Posterior vena cava (tissue), 2 donors: ENCODE results near the gene SNTG2. TPM values are rescaled to one million over a fixed set of nuclear protein-coding genes. Genes with fewer than 3 reads are reported as not detected.
"Not testable (repeated sequence)": the region's sequence is repeated elsewhere in the genome, so short reads cannot be mapped to it uniquely, and the experiment has no call there.

Experiments used
- DNase-seq: peaks from one replicate; pipeline ENCODE4 v3.0.0-alpha.2; 2020; ENCODE audit warnings: low spot score
- intact Hi-C, 2 donors: fragments of 100-400 bp; cut with DNase I; formaldehyde crosslinking; loops; one replicate each; pipeline versions ENCODE4 v1.14.1 to v1.14.2; 2022 to 2023
- total RNA-seq, 2 donors: library from RNA; stranded (reverse); fragmentation: NEBNext Ultra II Directional; extraction: Animal tissue kit (Norgen Biotek cat#: 25700); gene quantifications; one replicate each; pipeline ENCODE4 v1.2.1, GENCODE V29; 2021
- donor health status: DM: yes; HTN: yes; CAD: no.
- donor health status: DM: yes; HTN: yes; CAD: no.

The SNTG2 gene
- total RNA-seq, 2 donors from 2014 or later, result 5.2 to 6.2 TPM

- DNase-seq, result no peak
- intact Hi-C loops, result loop anchor here in 1 of 2 donors (1.0 kb wide), 1 partner anchor 18 kb away; no protein-coding TSS in a partner anchor
These were observed 243.2 kb downstream of the SNTG2 start for GRCh38 chr2:1193801-1194200.

GRCh38 chr2:1203772-1204171, 253.1 kb downstream of the SNTG2 start:
- intact Hi-C loops, result no loop called here
- no peak for DNase-seq

GRCh38 chr2:1205853-1206252, 255.2 kb downstream of the SNTG2 start:
- intact Hi-C loops, result no loop called here
- no peak for DNase-seq

- no peak for DNase-seq
- intact Hi-C loops, result no loop called here
These were observed 257.4 kb downstream of the SNTG2 start for GRCh38 chr2:1207962-1208510.

- intact Hi-C loops, result no loop called here
- no peak for DNase-seq
These were observed 257.9 kb downstream of the SNTG2 start for GRCh38 chr2:1208522-1208921.

- DNase-seq, result no peak
- intact Hi-C loops, result no loop called here
These were observed 258.6 kb downstream of the SNTG2 start for GRCh38 chr2:1209246-1209645.

GRCh38 chr2:1209761-1210160, 259.1 kb downstream of the SNTG2 start:
- DNase-seq, result no peak
- intact Hi-C loops, result no loop called here

GRCh38 chr2:1210352-1210751, 259.7 kb downstream of the SNTG2 start:
- intact Hi-C loops, result no loop called here
- no peak for DNase-seq

GRCh38 chr2:1219901-1220573, 269.4 kb downstream of the SNTG2 start:
- intact Hi-C loops, result no loop called here
- no peak for DNase-seq

GRCh38 chr2:1222056-1222455, 271.4 kb downstream of the SNTG2 start:
- intact Hi-C loops, result no loop called here
- no peak for DNase-seq

- no peak for DNase-seq
- intact Hi-C loops, result no loop called here
These were observed 273.1 kb downstream of the SNTG2 start for GRCh38 chr2:1223791-1224190.

GRCh38 chr2:1224901-1225300, 274.3 kb downstream of the SNTG2 start:
- intact Hi-C loops, result no loop called here
- DNase-seq, result no peak

- intact Hi-C loops, result no loop called here
- DNase-seq, result no peak
These were observed 276.1 kb downstream of the SNTG2 start for GRCh38 chr2:1226766-1227165.

- DNase-seq, result no peak
- intact Hi-C loops, result no loop called here
These were observed 276.7 kb downstream of the SNTG2 start for GRCh38 chr2:1227274-1227900.

- DNase-seq, intact Hi-C loops: not testable (repeated sequence)
These were observed 278.9 kb downstream of the SNTG2 start for GRCh38 chr2:1229596-1229995.

GRCh38 chr2:1230155-1230893, 279.7 kb downstream of the SNTG2 start:
- intact Hi-C loops, result no loop called here
- no peak for DNase-seq

GRCh38 chr2:1231466-1232063, 280.9 kb downstream of the SNTG2 start:
- intact Hi-C loops, result no loop called here
- no peak for DNase-seq

- no peak for DNase-seq
- intact Hi-C loops, result no loop called here
These were observed 282.6 kb downstream of the SNTG2 start for GRCh38 chr2:1233281-1233680.

- intact Hi-C loops, result no loop called here
- no peak for DNase-seq
These were observed 284.2 kb downstream of the SNTG2 start for GRCh38 chr2:1234731-1235308.

- DNase-seq, result no peak
- intact Hi-C loops, result no loop called here
These were observed 285.2 kb downstream of the SNTG2 start for GRCh38 chr2:1235806-1236205.
